Measurements from ENCODE around the gene NEU4.
"Not testable (repeated sequence)": the region's sequence is repeated elsewhere in the genome, so short reads cannot be mapped to it uniquely, and the experiment has no call there.

Gene NEU4

DNA sequence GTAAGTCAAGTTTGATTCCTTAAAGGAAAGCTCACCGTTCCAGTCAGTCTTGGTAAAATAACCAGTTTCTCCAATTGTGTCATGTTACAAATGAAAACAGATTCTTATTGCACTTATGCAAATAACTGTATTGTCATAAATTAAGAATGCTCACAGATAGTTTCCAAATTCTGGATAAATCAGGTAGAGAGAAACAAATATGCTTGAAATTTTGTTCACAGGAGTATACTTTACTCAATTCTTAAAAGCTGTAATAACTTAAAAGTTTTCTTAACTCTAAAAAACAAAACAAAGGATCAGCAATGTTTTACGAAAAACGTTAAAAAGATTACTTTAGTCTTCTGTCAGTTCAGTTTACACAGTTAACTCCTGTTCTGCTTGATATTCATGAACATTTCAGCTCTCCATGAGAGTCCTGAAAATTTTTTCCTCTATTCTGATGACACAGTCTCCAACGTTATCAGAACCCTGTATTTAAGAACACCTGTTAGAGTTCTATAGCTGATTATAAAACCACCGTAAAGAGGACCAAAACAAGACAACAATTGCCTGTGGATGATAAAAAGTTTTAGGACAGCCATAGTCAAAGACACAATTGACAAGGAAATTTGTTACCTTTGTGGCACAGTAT lies 27.9 kb upstream of the NEU4 start:
- H3K9me3 ChIP-seq, result peaks cover 3% of the 10 kb centered on the region; the same call in 1 of the 2 replicates
- no peaks in the 10 kb centered on the region; the same call in 1 of the 2 replicates for H3K27me3 ChIP-seq (ENCODE audit: low read depth)
- DNase-seq (ENCODE audit: low spot score in 2 of 2), result no peak
- H3K4me3 ChIP-seq, result no peak overlapping the region
- H3K4me1 ChIP-seq, result no peaks in the 10 kb centered on the region
- in situ Hi-C loops (cut with MboI; ENCODE audit: low sequenced_read_pairs), result no loop called here
- H3K36me3 ChIP-seq (replicated peaks), result no peaks in the 10 kb centered on the region

DNA sequence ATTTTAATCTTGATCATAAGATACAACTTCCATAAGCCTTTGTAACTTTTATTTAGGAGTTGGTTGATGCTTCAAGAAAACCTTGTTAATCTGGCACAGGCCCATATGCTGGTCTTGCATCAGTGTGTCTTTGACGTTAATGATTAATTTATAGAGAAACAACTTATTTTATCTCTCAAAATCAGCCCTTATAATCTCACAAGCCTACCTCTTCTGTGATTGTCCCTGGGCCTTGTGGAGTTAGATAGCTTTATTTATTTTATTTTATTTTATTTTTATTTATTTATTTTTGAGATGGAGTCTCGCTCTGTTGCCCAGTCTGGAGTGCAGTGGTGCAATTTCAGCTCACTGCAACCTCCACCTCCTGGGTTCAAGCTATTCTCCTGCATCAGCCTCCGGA lies 26.9 kb upstream of the NEU4 start:
- DNase-seq (ENCODE audit: low spot score in 2 of 2); in situ Hi-C loops (cut with MboI; ENCODE audit: low sequenced_read_pairs); H3K9me3 ChIP-seq: not testable (repeated sequence)

GRCh38 chr2:241788135-241788534 lies 20.9 kb upstream of the NEU4 start:
- Histone ChIP-seq H3K4me3 (no peak overlapping the region), H3K36me3 (replicated peaks) (no peaks in the 10 kb centered on the region), H3K27me3 (ENCODE audit: low read depth) (no peaks in the 10 kb centered on the region), H3K9me3 (no peaks in the 10 kb centered on the region), H3K4me1 (peaks cover 12% of the 10 kb centered on the region)
- DNase-seq (ENCODE audit: low spot score in 2 of 2), result no peak
- in situ Hi-C loops (cut with MboI; ENCODE audit: low sequenced_read_pairs), result no loop called here

More for the DNA sequence above, 26.9 kb upstream of the NEU4 start:
- H3K36me3 ChIP-seq (replicated peaks); H3K4me3 ChIP-seq; H3K4me1 ChIP-seq; H3K27me3 ChIP-seq (ENCODE audit: low read depth): not testable (repeated sequence)

DNA sequence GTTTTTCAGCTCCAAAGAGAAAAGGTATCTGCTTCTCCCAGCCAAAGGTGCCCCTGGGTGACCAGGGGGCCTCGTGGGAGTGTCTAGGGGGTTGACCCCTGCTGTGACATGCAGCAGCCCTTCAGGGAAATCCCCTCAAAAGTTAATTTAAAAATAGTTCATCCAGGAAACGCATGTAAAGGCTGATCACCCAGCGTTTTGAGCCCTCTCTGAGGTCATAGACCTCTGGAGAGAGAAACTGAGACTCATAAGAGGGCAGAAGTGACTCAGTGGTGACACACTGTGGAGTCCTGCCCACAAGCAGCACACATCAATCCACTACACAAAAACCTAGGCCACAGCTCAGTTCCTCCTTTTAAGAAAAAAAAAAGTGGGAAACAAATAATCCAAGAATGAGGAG lies 20.4 kb upstream of the NEU4 start:
- Histone ChIP-seq H3K9me3 (no peaks in the 10 kb centered on the region), H3K4me1 (peaks cover 12% of the 10 kb centered on the region), H3K36me3 (replicated peaks) (no peaks in the 10 kb centered on the region), H3K27me3 (ENCODE audit: low read depth) (no peaks in the 10 kb centered on the region), H3K4me3 (no peak overlapping the region)
- in situ Hi-C loops (cut with MboI; ENCODE audit: low sequenced_read_pairs), result no loop called here
- no peak for DNase-seq (ENCODE audit: low spot score in 2 of 2)

DNA sequence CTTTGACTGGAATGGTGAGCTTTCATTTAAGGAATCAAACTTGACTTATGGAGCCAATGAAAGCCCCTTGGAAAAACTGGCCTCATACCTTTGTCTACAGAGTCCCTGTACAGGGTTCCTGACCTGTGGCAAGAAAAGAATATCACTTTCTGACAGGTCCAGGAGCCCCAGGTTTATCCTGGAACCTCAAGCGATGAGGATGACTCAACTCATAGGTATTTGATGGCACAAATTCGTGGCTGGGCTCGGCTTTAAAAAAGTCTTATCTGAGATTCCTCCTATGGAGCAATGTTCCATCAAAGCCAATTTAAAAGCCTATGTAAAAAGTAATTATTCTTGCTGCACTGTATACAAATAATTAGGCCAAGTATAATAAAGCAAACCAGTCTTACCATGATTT lies 17.6 kb upstream of the NEU4 start:
- H3K9me3 ChIP-seq; H3K4me3 ChIP-seq; H3K27me3 ChIP-seq (ENCODE audit: low read depth); DNase-seq (ENCODE audit: low spot score in 2 of 2); in situ Hi-C loops (cut with MboI; ENCODE audit: low sequenced_read_pairs); H3K36me3 ChIP-seq (replicated peaks): not testable (repeated sequence)
- peaks cover 12% of the 10 kb centered on the region for H3K4me1 ChIP-seq

- peaks cover 12% of the 10 kb centered on the region for H3K4me1 ChIP-seq
- in situ Hi-C loops (cut with MboI; ENCODE audit: low sequenced_read_pairs), result no loop called here
- H3K4me3 ChIP-seq, result no peak overlapping the region
These were observed 15.6 kb upstream of the NEU4 start for GRCh38 chr2:241793385-241793784.

DNA sequence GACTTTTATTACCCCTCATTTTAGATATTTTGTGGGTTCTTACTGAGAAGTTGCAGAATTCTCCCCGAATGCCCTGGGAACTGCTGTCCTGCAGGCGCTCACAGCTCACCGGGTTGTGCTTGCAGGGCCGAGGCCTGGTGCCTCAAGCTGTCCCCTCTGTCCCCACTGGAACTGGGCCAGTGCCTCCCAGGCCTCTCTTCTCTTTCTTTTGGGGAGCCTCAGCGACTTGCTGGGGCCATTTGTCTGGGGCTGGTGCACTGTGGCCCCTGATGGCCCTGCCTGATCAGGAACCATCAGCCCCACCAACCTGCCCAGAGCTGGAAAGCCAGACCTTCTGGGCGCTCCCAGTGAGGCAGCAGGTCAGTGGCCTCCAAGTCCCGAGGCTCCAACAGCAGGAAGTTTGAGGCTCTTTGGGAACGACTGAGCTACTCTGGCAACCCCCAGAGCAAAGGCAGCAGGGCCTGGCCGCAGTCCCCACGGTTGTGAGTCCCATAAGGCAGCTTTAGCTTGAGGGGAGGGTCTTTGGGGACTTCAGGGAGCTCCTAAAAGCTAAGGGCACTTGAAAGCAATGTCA lies 14.7 kb upstream of the NEU4 start:
- Histone ChIP-seq H3K4me3 (no peak overlapping the region), H3K9me3 (no peaks in the 10 kb centered on the region), H3K36me3 (replicated peaks) (no peaks in the 10 kb centered on the region), H3K27me3 (ENCODE audit: low read depth) (no peaks in the 10 kb centered on the region), H3K4me1 (peaks cover 6% of the 10 kb centered on the region)
- DNase-seq (ENCODE audit: low spot score in 2 of 2), result no peak
- in situ Hi-C loops (cut with MboI; ENCODE audit: low sequenced_read_pairs), result no loop called here

More at GRCh38 chr2:241793385-241793784, 15.6 kb upstream of the NEU4 start:
- no peak for DNase-seq (ENCODE audit: low spot score in 2 of 2)
- Histone ChIP-seq H3K9me3 (no peaks in the 10 kb centered on the region), H3K36me3 (replicated peaks) (no peaks in the 10 kb centered on the region), H3K27me3 (ENCODE audit: low read depth) (no peaks in the 10 kb centered on the region)

DNA sequence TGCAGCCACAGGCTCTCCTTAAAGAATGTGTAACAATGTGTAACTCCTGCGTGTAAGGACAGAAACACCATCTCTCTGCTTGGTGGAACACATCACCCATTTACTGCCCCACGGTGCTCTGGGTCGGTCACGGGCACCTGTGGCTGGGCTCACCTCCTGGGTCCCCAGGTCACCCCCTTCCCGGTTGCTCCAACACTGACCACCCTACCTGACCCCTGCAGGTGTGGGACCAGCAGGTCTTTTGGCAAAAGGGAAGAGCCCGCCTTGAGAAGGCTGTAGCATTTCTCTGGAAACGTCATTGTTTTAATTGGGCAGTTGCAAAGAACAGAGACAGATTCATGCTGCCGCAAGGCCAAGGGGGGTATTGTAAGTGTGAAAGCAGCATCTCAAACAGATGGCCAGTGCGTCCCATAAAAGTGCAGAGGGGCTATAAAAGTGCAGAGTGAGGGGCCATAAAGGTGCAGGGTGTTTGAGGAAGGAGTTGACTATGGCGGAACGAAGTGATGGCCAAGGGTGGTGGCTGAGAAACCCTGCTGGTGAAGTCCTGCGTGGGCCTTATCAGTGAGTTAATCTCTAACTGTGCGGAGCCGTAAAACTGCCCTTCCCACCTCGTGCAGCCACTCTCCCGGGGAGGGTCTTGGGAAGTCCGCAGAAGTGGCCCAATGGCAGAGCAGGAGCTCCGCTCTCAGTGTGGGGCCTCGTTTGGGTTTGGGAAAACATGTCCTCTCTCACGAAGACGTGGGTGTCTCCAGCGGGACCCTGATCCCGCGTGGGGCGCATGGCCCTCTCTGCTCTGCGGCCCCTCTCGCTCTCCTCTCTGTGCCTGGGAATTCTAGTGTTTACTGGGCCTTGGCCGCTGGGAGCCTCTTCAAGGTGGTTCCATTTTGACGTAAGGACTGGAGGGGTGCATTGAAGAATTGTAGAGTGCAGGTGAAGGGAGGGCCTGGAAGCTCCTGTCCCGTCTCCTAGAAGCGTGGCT lies 13.7 kb upstream of the NEU4 start:
- H3K4me3 ChIP-seq, result no peak overlapping the region
- H3K4me1 ChIP-seq, result no peaks in the 10 kb centered on the region; the same call in 1 of the 2 replicates
- in situ Hi-C loops (cut with MboI; ENCODE audit: low sequenced_read_pairs), result no loop called here
- no peaks in the 10 kb centered on the region for H3K9me3 ChIP-seq
- H3K27me3 ChIP-seq (ENCODE audit: low read depth), result no peaks in the 10 kb centered on the region
- no peaks in the 10 kb centered on the region for H3K36me3 ChIP-seq (replicated peaks)
- DNase-seq (ENCODE audit: low spot score in 2 of 2), result no peak

GRCh38 chr2:241796209-241796608 lies 12.8 kb upstream of the NEU4 start:
- Histone ChIP-seq H3K36me3 (replicated peaks) (no peaks in the 10 kb centered on the region), H3K4me3 (no peak overlapping the region), H3K9me3 (no peaks in the 10 kb centered on the region), H3K27me3 (ENCODE audit: low read depth) (no peaks in the 10 kb centered on the region), H3K4me1 (no peaks in the 10 kb centered on the region)
- DNase-seq (ENCODE audit: low spot score in 2 of 2), result no peak
- in situ Hi-C loops (cut with MboI; ENCODE audit: low sequenced_read_pairs), result no loop called here

DNA sequence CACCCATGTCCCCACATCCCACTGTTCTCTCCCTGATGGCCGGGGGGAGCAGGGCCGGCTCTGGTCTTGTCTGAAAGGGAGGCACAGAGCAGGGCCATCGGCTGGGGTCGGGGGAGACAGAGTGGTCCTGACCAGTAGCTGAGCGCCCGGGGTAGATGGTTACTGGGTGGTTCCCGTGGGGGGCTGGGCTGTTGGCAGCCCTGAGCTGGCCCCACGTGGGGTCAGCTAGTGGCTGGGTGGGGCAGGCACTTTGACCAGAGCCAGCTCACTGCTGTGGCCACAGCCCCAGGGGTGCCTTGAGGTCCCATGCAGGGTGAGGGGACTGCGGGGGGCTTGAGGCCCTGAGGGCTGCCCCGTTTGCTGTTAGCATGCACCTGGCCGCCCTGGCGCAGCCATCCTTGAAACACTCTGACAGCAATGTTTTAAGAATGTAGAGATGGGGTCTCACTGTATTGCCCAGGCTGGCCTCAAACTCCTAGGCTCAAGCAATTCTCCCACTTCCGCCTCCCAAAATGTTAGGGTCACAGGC lies 12.3 kb upstream of the NEU4 start:
- in situ Hi-C loops (cut with MboI; ENCODE audit: low sequenced_read_pairs), result no loop called here
- H3K27me3 ChIP-seq (ENCODE audit: low read depth), result no peaks in the 10 kb centered on the region
- no peaks in the 10 kb centered on the region for H3K9me3 ChIP-seq
- no peaks in the 10 kb centered on the region for H3K4me1 ChIP-seq
- no peak for DNase-seq (ENCODE audit: low spot score in 2 of 2)
- H3K4me3 ChIP-seq, result no peak overlapping the region
- no peaks in the 10 kb centered on the region for H3K36me3 ChIP-seq (replicated peaks)

GRCh38 chr2:241797441-241798080 lies 11.4 kb upstream of the NEU4 start:
- no peak for DNase-seq (ENCODE audit: low spot score in 2 of 2)
- Histone ChIP-seq H3K4me3 (no peak overlapping the region), H3K27me3 (ENCODE audit: low read depth) (no peaks in the 10 kb centered on the region), H3K4me1 (no peaks in the 10 kb centered on the region), H3K9me3 (no peaks in the 10 kb centered on the region), H3K36me3 (replicated peaks) (no peaks in the 10 kb centered on the region)
- in situ Hi-C loops (cut with MboI; ENCODE audit: low sequenced_read_pairs), result no loop called here

GRCh38 chr2:241798081-241798630 lies 10.8 kb upstream of the NEU4 start:
- Histone ChIP-seq H3K4me1 (no peaks in the 10 kb centered on the region), H3K4me3 (no peak overlapping the region), H3K36me3 (replicated peaks) (no peaks in the 10 kb centered on the region), H3K27me3 (ENCODE audit: low read depth) (no peaks in the 10 kb centered on the region), H3K9me3 (no peaks in the 10 kb centered on the region)
- in situ Hi-C loops (cut with MboI; ENCODE audit: low sequenced_read_pairs), result no loop called here
- peak in 1 of 2 experiments; percentile 7 for DNase-seq (ENCODE audit: low spot score in 2 of 2)

Data from HAP-1 (cell line).